HFF-Myc (cell line): ENCODE results near the gene ADORA3.

Experiments
- DNase-seq: peaks from one replicate; pipeline ENCODE4 v3.0.0-alpha.2; 2011; ENCODE audit warnings: low read depth; ENCODE audit errors: extremely low read depth
- H3K4me3 ChIP-seq: replicated peaks from 2 replicates; pipeline ENCODE4 v1.5.1; 2011; ENCODE audit warnings: low read depth, mild to moderate bottlenecking, control low read depth, low read length
- CTCF ChIP-seq: IDR thresholded peaks from 2 replicates; pipeline ENCODE4 v1.5.1; 2012; ENCODE audit warnings: mild to moderate bottlenecking, low read depth, low read length, control low read depth; ENCODE audit errors: missing control alignments

Gene ADORA3

DNA sequence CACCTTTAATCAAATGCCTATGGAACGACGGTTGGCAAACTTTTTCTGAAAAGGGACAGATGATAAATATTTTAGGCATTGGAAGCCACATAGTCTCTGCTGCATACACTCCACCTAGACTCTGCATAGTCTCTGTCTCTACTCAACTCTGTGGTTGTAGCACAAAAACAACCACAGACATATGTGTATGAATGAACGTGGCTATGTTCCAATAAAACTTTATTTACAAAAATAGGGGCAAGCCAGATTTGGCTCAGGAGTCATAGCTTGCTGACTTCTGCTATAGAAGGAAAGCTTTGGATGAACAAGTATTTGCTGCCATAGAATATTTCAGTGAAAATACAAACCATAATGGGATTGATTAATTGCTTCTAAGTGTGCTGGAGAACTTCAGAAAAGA lies 37.5 kb upstream of the ADORA3 start:
- no peak for DNase-seq
- H3K4me3 ChIP-seq = no peak overlapping the region
- TF ChIP-seq CTCF = no peak

- no peak for TF ChIP-seq CTCF
- no peak overlapping the region for H3K4me3 ChIP-seq
- DNase-seq = peak; percentile 41
Measured at GRCh38 chr1:111538343-111539025, 35.1 kb upstream of the ADORA3 start.

- DNase-seq = no peak
- no peak for TF ChIP-seq CTCF
- no peak overlapping the region for H3K4me3 ChIP-seq
Measured at GRCh38 chr1:111535256-111536191, 32.1 kb upstream of the ADORA3 start.

GRCh38 chr1:111520053-111520452 lies 16.6 kb upstream of the ADORA3 start:
- H3K4me3 ChIP-seq = no peak overlapping the region
- DNase-seq = no peak
- no peak for TF ChIP-seq CTCF

DNA sequence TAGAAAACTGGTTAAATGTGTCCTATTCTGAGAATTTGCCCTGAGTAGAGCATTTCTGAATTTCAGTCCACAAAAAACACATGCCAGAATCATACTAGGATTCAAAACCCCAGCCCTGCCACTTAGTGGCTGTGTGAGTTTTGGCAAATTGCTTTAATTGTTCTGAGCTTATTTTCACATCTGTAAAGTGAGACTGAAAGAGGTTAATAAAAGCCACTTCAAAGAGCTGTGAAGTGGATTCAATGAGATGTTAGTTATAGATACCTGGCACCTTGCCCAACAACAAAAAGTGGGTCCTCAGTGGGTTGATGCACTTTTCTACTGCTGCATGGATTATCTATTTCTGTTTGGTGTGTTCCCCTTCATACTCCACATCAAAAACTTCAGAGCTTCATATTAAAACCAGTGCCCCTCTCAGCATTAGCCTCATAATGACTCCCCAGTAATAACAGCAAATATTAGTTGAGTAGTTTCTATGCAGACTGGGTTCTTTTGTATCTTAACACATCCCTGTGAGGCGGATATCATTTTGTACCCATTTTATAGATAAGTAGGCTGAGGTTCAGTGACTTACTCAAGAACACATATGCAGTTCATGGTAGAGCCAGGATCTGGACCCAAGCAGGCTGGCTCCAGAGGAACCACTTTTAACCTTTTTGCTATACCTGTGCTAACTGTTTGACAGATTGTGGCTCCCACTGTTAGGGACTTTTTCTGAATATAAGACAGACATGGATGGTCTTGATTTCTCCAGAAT lies 14.2 kb upstream of the ADORA3 start:
- H3K4me3 ChIP-seq = no peak overlapping the region
- TF ChIP-seq CTCF = no peak
- DNase-seq = no peak

GRCh38 chr1:111516005-111516535 lies 12.6 kb upstream of the ADORA3 start:
- H3K4me3 ChIP-seq = peak overlapping the region; percentile 18
- TF ChIP-seq CTCF = peak; percentile 30
- DNase-seq = peak; percentile 33
